ENCODE data around the gene DEXI.

DNA sequence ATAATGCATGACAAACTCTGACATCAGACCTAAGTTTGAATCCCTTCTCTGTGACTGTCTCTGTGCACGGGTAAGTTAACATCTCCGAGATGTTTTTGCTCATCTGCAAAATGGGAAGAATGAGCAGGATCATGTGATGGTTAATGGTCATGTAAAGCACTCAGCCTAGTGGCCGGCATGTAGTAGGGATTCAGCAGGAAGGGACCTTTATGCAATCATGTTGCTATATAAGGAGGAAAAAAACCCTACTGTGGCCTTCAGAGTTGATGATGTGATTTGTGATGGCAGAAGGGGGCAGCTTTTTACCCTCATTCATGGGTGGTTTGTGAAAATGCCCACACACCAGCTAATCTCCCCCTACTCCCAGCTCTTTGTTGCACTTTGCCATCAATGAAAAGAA is 26.2 kb upstream of the DEXI start:
- TF ChIP-seq, protein P1, sequence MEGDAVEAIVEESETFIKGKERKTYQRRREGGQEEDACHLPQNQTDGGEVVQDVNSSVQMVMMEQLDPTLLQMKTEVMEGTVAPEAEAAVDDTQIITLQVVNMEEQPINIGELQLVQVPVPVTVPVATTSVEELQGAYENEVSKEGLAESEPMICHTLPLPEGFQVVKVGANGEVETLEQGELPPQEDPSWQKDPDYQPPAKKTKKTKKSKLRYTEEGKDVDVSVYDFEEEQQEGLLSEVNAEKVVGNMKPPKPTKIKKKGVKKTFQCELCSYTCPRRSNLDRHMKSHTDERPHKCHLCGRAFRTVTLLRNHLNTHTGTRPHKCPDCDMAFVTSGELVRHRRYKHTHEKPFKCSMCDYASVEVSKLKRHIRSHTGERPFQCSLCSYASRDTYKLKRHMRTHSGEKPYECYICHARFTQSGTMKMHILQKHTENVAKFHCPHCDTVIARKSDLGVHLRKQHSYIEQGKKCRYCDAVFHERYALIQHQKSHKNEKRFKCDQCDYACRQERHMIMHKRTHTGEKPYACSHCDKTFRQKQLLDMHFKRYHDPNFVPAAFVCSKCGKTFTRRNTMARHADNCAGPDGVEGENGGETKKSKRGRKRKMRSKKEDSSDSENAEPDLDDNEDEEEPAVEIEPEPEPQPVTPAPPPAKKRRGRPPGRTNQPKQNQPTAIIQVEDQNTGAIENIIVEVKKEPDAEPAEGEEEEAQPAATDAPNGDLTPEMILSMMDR (IDR thresholded peaks at IDR 0.05): no peak
- no peak for TF ChIP-seq POLR2A (IDR thresholded peaks at IDR 0.05)
